AG04449 (cell line): Measurements from ENCODE around the gene FRMD4A.
"Not testable (repeated sequence)": the region's sequence is repeated elsewhere in the genome, so short reads cannot be mapped to it uniquely, and the experiment has no call there.

Experiments
- CTCF ChIA-PET: fragments of 350-600 bp; formaldehyde crosslinking; extraction: SDS; loops from one replicate; lab custom pipeline; 2021; ENCODE audit warnings: antibody characterized with exemption; lab: Yijun Ruan, JAX
- POLR2A ChIA-PET: fragments of 400-600, 350-600 bp; formaldehyde crosslinking; extraction: SDS; loops from one replicate; lab custom pipeline; 2020; ENCODE audit warnings: antibody characterized with exemption, inconsistent platforms; lab: Yijun Ruan, JAX
- DNase-seq: peaks from one replicate; pipeline ENCODE4 v3.0.0-alpha.2; 2010; ENCODE audit warnings: low read depth, low spot score
- H3K4me3 ChIP-seq: 2 replicates; pipeline ENCODE4 v1.5.1; 2011; ENCODE audit warnings: low read depth, mild to moderate bottlenecking, control low read depth, low read length
- TF ChIP-seq, protein P1 (sequence below): IDR thresholded peaks from one replicate; pipeline ENCODE4 v1.5.1; 2011; ENCODE audit warnings: mild to moderate bottlenecking, moderate library complexity, low read length, control low read depth, inconsistent platforms; ENCODE audit not compliant: insufficient read depth; ENCODE audit errors: missing control alignments

Gene FRMD4A

GRCh38 chr10:13928451-13928850 lies 402.3 kb downstream of the FRMD4A start:
- ChIA-PET CTCF (interaction anchor here (0.7 to 1.5 kb wide), 2 partner anchors 11 to 166 kb away, joined by 3 to 5 read pairs; no protein-coding TSS in a partner anchor), POLR2A (no interaction called here)
- no peak for DNase-seq
- TF ChIP-seq, protein P1, sequence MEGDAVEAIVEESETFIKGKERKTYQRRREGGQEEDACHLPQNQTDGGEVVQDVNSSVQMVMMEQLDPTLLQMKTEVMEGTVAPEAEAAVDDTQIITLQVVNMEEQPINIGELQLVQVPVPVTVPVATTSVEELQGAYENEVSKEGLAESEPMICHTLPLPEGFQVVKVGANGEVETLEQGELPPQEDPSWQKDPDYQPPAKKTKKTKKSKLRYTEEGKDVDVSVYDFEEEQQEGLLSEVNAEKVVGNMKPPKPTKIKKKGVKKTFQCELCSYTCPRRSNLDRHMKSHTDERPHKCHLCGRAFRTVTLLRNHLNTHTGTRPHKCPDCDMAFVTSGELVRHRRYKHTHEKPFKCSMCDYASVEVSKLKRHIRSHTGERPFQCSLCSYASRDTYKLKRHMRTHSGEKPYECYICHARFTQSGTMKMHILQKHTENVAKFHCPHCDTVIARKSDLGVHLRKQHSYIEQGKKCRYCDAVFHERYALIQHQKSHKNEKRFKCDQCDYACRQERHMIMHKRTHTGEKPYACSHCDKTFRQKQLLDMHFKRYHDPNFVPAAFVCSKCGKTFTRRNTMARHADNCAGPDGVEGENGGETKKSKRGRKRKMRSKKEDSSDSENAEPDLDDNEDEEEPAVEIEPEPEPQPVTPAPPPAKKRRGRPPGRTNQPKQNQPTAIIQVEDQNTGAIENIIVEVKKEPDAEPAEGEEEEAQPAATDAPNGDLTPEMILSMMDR, result no peak
- H3K4me3 ChIP-seq, result no peak overlapping the region

GRCh38 chr10:13925971-13926780 lies 404.5 kb downstream of the FRMD4A start:
- no peak for DNase-seq
- H3K4me3 ChIP-seq, result no peak overlapping the region
- POLR2A ChIA-PET, result no interaction called here
- TF ChIP-seq, protein P1, result no peak
- CTCF ChIA-PET, result no interaction called here

DNA sequence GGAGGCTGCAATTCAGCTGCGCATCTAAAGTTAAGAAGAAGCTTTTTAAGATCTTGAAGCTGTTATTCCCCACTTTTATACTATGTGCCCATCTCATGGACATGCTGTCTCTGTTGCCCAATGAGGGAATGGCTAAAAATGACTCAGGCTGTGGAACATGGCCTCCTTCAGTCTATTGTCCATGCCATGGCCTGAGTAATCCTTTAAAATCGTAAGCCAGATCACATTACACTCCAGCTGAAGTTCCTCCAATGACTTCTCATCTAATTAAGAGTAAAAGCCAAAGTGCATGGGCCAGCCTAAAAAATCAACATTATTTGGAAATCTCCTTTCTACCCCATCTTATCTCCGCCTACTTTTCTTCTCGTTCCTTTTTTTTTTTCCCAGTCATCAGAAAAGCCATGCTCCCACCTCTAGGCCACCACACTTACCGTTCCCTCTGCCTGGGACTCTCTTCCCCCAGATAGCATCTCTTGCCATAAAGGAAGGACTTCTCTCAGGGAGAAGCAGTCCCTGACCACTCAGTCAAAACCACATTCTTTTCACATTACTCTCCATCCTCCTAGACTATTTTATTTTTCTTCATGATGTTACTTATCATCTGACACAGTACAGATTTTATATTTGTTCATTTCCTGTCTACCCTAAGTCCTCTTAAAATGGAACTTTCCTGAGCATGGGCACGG lies 406.5 kb downstream of the FRMD4A start:
- TF ChIP-seq, protein P1, result no peak
- CTCF ChIA-PET, result no interaction called here

DNA sequence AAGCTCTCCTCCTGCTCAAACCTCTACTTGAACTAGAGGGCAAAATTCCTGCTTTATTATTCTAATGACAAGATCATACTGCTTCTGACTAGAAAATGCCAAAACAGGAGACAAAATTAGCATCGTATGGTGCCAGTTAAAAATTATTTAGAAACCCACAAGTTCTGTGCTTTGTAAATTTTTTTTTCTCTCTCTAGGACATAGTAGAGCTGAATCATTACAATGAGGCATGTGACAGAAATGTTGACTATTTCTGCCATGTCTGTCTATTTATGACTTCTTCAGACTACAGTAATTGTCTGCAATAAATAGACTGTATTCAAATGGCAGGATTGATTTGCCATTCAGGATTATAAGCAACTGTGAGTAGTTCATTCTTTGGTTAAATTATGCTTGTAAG lies 408.1 kb downstream of the FRMD4A start:
- ChIA-PET CTCF (interaction anchor here (0.7 to 1.9 kb wide), 2 partner anchors 19 to 34 kb away, joined by 3 to 7 read pairs; no protein-coding TSS in a partner anchor), POLR2A (interaction anchor here (1.0 kb wide), 1 partner anchor 41 kb away, joined by 3 read pairs; no protein-coding TSS in a partner anchor)
- TF ChIP-seq, protein P1, result no peak
- peak; percentile 38 for DNase-seq
- no peak overlapping the region for H3K4me3 ChIP-seq

More for the DNA sequence above, 406.5 kb downstream of the FRMD4A start:
- peak; percentile 83 for DNase-seq
- POLR2A ChIA-PET, result interaction anchor here (0.7 to 1.0 kb wide), 3 partner anchors 37 to 605 kb away, joined by 3 to 4 read pairs (median 4); no protein-coding TSS in a partner anchor
- no peak overlapping the region for H3K4me3 ChIP-seq

DNA sequence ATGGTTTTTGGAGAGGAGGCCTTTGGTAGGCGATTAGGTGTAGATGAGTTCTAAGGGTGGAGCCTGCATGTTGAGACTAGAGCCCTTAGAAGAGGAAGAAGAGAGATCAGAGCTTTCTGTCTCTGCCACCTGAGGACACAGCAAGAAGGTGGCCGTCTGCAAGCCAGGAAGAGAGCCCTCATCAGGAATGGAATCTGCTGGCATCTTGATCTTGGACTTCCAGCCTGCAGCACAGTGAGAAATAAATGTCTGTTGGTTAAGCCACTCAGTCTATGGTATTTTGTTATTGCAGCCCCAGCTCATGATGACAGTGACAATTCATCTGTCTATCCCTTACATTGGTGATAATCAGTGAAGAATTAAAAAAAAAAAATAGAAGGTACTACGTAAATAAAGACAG lies 408.8 kb downstream of the FRMD4A start:
- POLR2A ChIA-PET, result interaction anchor here (1.0 kb wide), 1 partner anchor 40 kb away, joined by 3 read pairs; no protein-coding TSS in a partner anchor
- TF ChIP-seq, protein P1, result no peak
- no peak overlapping the region for H3K4me3 ChIP-seq
- no peak for DNase-seq
- CTCF ChIA-PET, result interaction anchor here (1.9 kb wide), 1 partner anchor 19 kb away, joined by 7 read pairs; no protein-coding TSS in a partner anchor

DNA sequence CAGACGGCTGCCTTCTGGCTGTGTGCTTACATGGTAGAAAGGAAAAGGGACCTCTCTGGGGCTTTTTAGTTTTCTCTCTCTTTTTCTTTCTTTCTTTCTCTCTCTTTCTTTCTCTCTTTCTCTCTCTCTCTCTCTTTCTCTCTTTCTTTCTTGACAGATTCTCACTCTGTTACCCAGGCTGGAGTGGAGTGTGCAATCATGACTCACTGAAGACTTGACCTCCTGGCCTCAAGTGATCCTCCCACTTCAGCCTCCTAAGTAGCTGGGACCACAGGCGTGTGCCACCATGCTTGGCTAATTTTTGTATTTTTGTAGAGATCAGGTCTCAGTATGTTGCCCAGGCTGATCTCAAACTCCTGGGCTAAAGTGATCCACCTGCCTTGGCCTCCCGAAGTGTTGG lies 409.6 kb downstream of the FRMD4A start:
- POLR2A ChIA-PET, H3K4me3 ChIP-seq, DNase-seq, CTCF ChIA-PET: not testable (repeated sequence)
